WTC11 (cell line): Measurements from ENCODE around the gene TECRL. TPM values are rescaled to one million over a fixed set of nuclear protein-coding genes. Genes with fewer than 3 reads are reported as not detected.

Experiments
- ATAC-seq: fragments of 200-7000 bp; cut with Tn5 transposase; 2 replicates; pipeline ENCODE4 v1.10.0; 2021; ENCODE audit warnings: mild to moderate bottlenecking, moderate library complexity
- CTCF ChIA-PET: fragments of 300-600 bp; sonication (Branson Sonifier 250); formaldehyde crosslinking; loops from one replicate; lab custom pipeline; 2021; ENCODE audit warnings: antibody characterized with exemption; lab: Charles Lee
- POLR2A ChIA-PET: fragments of 350-600 bp; sonication (Branson Sonifier 250); formaldehyde crosslinking; loops from one replicate; lab custom pipeline; 2021; ENCODE audit warnings: antibody characterized with exemption; lab: Charles Lee
- DNase-seq: peaks from one replicate; pipeline ENCODE4 v3.0.0; 2021; ENCODE audit warnings: low spot score
- H3K27ac Mint-ChIP-seq: 2 replicates; pipeline ENCODE4 v1.8.0; 2021; ENCODE audit warnings: mixed read lengths
- H3K27me3 Mint-ChIP-seq: 2 replicates; pipeline ENCODE4 v1.8.0; 2021; ENCODE audit warnings: low read depth, mild to moderate bottlenecking, moderate library complexity, mixed read lengths
- H3K36me3 Mint-ChIP-seq: 2 replicates; pipeline ENCODE4 v1.8.0; 2021; ENCODE audit warnings: mixed read lengths
- H3K4me1 Mint-ChIP-seq: 2 replicates; pipeline ENCODE4 v1.8.0; 2022; ENCODE audit warnings: mixed read lengths
- H3K4me3 Mint-ChIP-seq: 2 replicates; pipeline ENCODE4 v1.8.0; 2021; ENCODE audit warnings: mild to moderate bottlenecking, moderate library complexity, mixed read lengths
- H3K9me3 Mint-ChIP-seq: 2 replicates; pipeline ENCODE4 v1.8.0; 2021; ENCODE audit warnings: mixed read lengths
- AFF4 ChIP-seq: sonication (generic); formaldehyde crosslinking; IDR thresholded peaks from 2 replicates; pipeline ENCODE4 v1.8.1; 2023; ENCODE audit warnings: mild to moderate bottlenecking, missing genetic modification reagents, borderline replicate concordance
- AR ChIP-seq: fragments of 250-450 bp; sonication (Bioruptor Pico); IDR thresholded peaks from 2 replicates; pipeline ENCODE4 v1.9.0; 2021; ENCODE audit warnings: mild to moderate bottlenecking
- ATF2 ChIP-seq: sonication (generic); formaldehyde crosslinking; IDR thresholded peaks from 2 replicates; pipeline ENCODE4 v1.8.1; 2022; ENCODE audit warnings: low read depth, missing genetic modification reagents, borderline replicate concordance
- E2F4 ChIP-seq: sonication (generic); formaldehyde crosslinking; IDR thresholded peaks from 2 replicates; pipeline ENCODE4 v1.8.1; 2022; ENCODE audit warnings: low read depth, mild to moderate bottlenecking, moderate library complexity, missing genetic modification reagents, borderline replicate concordance
- ERG ChIP-seq: fragments of 250-450 bp; sonication (Bioruptor Pico); IDR thresholded peaks from 2 replicates; pipeline ENCODE4 v1.8.0; 2021; ENCODE audit warnings: mild to moderate bottlenecking
- FOXK1 ChIP-seq: sonication (generic); formaldehyde crosslinking; IDR thresholded peaks from 2 replicates; pipeline ENCODE4 v1.8.0; 2022; ENCODE audit warnings: mild to moderate bottlenecking, moderate library complexity, missing genetic modification reagents
- FOXP4 ChIP-seq: sonication (generic); formaldehyde crosslinking; IDR thresholded peaks from 2 replicates; pipeline ENCODE4 v1.8.0; 2022; ENCODE audit warnings: mild to moderate bottlenecking, missing genetic modification reagents
- IRF1 ChIP-seq: sonication (generic); formaldehyde crosslinking; IDR thresholded peaks from 2 replicates; pipeline ENCODE4 v1.8.0; 2023; ENCODE audit warnings: missing genetic modification reagents
- IRF2 ChIP-seq: sonication (generic); formaldehyde crosslinking; IDR thresholded peaks from 2 replicates; pipeline ENCODE4 v1.8.0; 2022; ENCODE audit warnings: low read depth, missing genetic modification reagents, borderline replicate concordance
- PRRX2 ChIP-seq: fragments of 250-450 bp; sonication (Bioruptor Pico); IDR thresholded peaks from 2 replicates; pipeline ENCODE4 v1.8.0; 2021; ENCODE audit warnings: mild to moderate bottlenecking
- USF2 ChIP-seq: sonication (generic); formaldehyde crosslinking; IDR thresholded peaks from 2 replicates; pipeline ENCODE4 v1.8.1; 2023; ENCODE audit warnings: mild to moderate bottlenecking, missing genetic modification reagents, moderate library complexity
- ZNF121 ChIP-seq: sonication (generic); formaldehyde crosslinking; IDR thresholded peaks from 2 replicates; pipeline ENCODE4 v1.8.0; 2023; ENCODE audit warnings: missing genetic modification reagents
- ZNF138 ChIP-seq: sonication (generic); formaldehyde crosslinking; conservative IDR thresholded peaks from 2 replicates; pipeline ENCODE4 v1.8.1; 2022; ENCODE audit warnings: mild to moderate bottlenecking, moderate library complexity, missing genetic modification reagents
- ZNF317 ChIP-seq: sonication (generic); formaldehyde crosslinking; IDR thresholded peaks from 2 replicates; pipeline ENCODE4 v1.8.1; 2023; ENCODE audit warnings: low read depth, mild to moderate bottlenecking, moderate library complexity, missing genetic modification reagents, borderline replicate concordance
- ZNF532 ChIP-seq: fragments of 250-450 bp; sonication (Bioruptor Pico); IDR thresholded peaks from 2 replicates; pipeline ENCODE4 v1.9.0; 2021; ENCODE audit warnings: mild to moderate bottlenecking, borderline replicate concordance
- total RNA-seq: library from RNA; stranded (reverse); gene quantifications from 3 replicates; pipeline ENCODE4 v1.2.3, GENCODE V29; 2021

The TECRL gene
- total RNA-seq, 1 experiment from 2014 or later: not detected

- Mint-ChIP-seq H3K9me3 (no peaks in the 10 kb centered on the region), H3K4me1 (no peaks in the 10 kb centered on the region), H3K27me3 (no peaks in the 10 kb centered on the region), H3K27ac (no peak overlapping the region), H3K4me3 (no peak overlapping the region), H3K36me3 (no peaks in the 10 kb centered on the region)
- TF ChIP-seq ZNF121 (CRISPR knock-in tag) (no peak), FOXK1 (CRISPR knock-in tag) (no peak), AR (CRISPR knock-in tag) (no peak), ERG (no peak), ZNF532 (CRISPR knock-in tag) (no peak), ATF2 (CRISPR knock-in tag) (no peak), ZNF138 (CRISPR knock-in tag) (no peak), IRF1 (CRISPR knock-in tag) (no peak), PRRX2 (CRISPR knock-in tag) (no peak), E2F4 (CRISPR knock-in tag) (no peak), USF2 (no peak), FOXP4 (CRISPR knock-in tag) (no peak), AFF4 (no peak), ZNF317 (CRISPR knock-in tag) (no peak), IRF2 (CRISPR knock-in tag) (no peak)
- DNase-seq: no peak
- ATAC-seq: no peak
- CTCF ChIA-PET: no interaction called here
- POLR2A ChIA-PET: no interaction called here
Measured at GRCh38 chr4:64384237-64385203, 24.7 kb downstream of the TECRL start.
